GM18519 (cell line): ENCODE measurements around the gene SAMD4A.

Experiments
- ATAC-seq: cut with Tn5 transposase; IDR thresholded peaks from one replicate; pipeline ENCODE4 v1.9.1; 2021; ENCODE audit warnings: mild to moderate bottlenecking, moderate library complexity; ENCODE audit not compliant: unreplicated experiment, low FRiP score

Gene SAMD4A

GRCh38 chr14:54809767-54810166 is 242.8 kb downstream of the SAMD4A start:
- no peak for ATAC-seq

- ATAC-seq: no peak
Measured at GRCh38 chr14:54812617-54813016, 245.7 kb downstream of the SAMD4A start.

DNA sequence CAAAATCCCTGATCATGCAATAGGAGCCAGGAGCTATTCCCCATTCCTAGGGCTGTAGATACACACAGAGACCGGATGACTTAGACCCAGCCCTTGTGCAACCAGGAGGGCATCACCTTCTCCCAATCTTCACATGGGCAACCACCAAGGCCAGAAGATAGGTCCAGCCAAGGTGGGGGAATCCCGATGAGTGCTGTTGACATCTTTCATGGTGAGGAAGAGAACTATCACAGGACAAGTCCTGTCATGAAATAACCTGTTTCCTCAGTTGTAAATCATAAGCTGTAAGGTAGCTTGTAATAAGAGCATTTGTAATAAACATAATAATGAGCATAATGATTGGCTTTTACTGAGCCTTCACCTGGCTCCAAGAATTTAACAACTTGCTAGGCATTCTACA is 246.2 kb downstream of the SAMD4A start:
- no peak for ATAC-seq

- ATAC-seq: no peak
Measured at GRCh38 chr14:54814076-54814475, 247.1 kb downstream of the SAMD4A start.

GRCh38 chr14:54815016-54815415 is 248.1 kb downstream of the SAMD4A start:
- no peak for ATAC-seq

- ATAC-seq: no peak
Measured at GRCh38 chr14:54815515-54815914, 248.6 kb downstream of the SAMD4A start.

GRCh38 chr14:54816450-54816849 is 249.5 kb downstream of the SAMD4A start:
- no peak for ATAC-seq

DNA sequence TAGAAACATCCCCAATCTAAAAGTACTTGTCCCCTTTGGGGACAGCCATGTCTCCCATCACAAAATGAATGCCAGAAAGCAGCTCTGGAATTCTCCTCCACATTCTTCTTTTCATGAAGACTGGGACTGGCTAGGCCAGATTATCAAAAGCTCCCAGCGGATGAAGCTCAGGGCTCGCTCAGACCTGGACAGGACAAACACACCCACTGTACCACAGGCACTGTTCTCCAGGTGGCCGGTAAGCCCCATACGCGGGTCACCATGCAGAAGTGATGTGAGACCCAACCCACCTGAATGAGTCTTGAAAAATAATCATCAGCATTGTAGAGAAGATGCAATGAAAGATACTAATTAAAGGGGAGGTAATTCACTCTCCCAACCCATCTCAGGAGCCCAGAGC is 250.6 kb downstream of the SAMD4A start:
- no peak for ATAC-seq

DNA sequence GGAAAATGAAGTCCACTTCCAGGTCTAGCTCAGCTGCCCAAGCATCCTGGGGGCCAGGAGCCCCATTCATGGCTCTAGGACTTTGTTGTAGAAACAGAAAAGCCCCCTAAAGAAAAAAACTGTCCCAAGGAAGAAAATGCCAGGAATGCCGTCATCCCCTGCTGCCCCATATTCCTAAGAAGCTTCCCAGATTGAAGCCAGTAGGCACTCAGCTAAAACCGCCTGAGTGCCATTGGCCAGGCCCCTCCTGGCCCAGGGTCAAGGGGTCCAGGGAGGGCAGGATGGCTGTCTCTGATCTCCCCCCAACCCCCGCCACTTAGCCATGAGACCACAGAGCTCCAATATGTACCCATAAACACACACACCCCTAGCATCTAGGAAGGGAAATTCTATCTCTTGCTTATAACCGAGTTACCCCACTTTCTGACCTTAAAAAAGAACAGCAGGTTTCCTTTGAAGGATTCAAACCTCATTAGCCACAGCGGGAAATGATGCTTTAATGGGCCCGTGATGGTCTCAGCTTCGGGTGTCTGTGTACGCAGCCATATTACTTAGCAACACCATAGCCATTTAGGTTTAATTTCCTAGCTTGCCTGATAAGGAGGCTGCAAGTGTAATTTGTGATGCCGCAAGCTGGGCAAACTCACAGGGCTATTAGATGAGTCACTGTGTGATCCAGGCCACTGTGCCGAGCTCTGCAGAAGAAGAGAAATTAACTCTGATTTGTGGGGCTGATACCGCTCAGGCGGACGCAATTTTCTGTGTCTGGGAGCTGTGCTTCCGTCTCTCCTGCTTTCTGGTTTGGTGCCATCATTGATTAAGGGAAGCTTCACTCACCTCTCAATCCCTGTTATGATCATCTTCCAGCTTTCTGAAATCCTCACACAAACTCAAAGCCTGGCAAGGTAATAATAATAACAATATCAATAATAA is 251.5 kb downstream of the SAMD4A start:
- ATAC-seq: no peak

GRCh38 chr14:54822685-54823084 is 255.8 kb downstream of the SAMD4A start:
- ATAC-seq: no peak

- ATAC-seq: no peak
Measured at GRCh38 chr14:54823757-54824549, 257.0 kb downstream of the SAMD4A start.

DNA sequence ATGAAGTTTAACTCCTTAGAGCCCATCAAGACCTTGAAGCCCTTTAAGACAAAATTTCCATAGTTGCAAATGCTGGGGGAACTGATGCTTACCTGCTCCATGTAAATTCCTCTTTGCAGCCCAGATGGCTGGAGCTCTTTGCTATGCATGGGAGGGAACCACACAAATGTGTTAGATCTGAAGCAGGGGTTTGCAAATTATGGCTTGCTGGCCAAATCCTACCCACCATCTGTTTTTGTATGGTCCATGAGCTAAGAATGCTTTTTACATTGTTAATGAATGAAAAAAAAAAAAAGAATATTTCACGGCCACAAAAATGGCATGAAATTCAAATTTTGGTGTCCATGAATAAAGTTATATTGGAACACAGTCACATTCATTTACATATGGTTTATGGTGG is 261.1 kb downstream of the SAMD4A start:
- ATAC-seq: no peak

- ATAC-seq: no peak
Measured at GRCh38 chr14:54829486-54830224, 262.7 kb downstream of the SAMD4A start.

- ATAC-seq: no peak
Measured at GRCh38 chr14:54830650-54831049, 263.7 kb downstream of the SAMD4A start.

- ATAC-seq: no peak
Measured at GRCh38 chr14:54834081-54834480, 267.2 kb downstream of the SAMD4A start.

DNA sequence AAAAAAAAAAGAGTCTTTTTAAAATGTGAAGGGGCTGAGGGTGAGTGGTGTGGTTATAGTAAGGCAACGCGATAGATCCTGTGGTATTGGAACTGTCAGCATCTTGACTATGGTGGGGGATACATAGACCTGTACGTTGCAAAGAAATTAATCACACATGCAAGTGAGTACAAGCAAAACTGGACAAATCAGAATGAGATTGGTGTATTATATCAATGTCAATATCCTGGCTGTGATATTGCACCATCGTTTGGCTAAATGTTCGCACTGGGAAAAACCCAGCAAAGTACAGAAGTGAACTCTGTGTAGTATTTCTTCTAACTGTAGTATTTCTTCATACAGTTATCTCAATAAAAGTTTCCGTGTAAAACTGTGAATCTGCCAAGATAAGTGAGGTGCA is 267.8 kb downstream of the SAMD4A start:
- no peak for ATAC-seq

- no peak for ATAC-seq
Measured at GRCh38 chr14:54836231-54836630, 269.3 kb downstream of the SAMD4A start.

DNA sequence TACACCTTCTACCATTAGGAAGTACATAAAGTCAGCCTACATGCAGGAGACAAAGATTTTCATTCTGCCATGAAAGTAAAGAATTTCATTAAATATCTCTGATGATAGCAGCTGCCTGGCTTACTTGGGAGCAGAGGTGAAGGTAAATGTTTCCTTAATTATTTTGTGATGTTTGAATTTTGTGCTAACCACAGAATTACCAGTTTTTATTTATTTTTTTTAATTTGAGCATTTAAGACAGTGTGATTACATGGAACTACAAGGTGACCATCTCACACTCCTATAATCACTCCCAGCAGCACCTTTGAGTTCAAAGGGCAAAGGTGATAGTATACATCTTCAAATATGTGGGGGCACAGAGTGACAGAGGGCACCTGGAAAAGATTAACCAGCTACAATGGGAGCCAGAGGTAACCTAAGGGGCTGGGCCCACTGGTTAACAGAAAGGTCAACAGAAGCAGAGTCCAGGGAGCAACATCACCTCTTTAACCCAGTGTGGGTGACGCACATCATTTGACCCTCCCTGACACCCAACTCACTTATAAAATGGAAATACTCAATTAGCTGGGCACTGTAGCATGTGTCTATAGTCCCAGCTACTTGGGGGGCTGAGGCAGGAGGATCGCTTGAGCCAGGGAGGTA is 270.7 kb downstream of the SAMD4A start:
- ATAC-seq: no peak

DNA sequence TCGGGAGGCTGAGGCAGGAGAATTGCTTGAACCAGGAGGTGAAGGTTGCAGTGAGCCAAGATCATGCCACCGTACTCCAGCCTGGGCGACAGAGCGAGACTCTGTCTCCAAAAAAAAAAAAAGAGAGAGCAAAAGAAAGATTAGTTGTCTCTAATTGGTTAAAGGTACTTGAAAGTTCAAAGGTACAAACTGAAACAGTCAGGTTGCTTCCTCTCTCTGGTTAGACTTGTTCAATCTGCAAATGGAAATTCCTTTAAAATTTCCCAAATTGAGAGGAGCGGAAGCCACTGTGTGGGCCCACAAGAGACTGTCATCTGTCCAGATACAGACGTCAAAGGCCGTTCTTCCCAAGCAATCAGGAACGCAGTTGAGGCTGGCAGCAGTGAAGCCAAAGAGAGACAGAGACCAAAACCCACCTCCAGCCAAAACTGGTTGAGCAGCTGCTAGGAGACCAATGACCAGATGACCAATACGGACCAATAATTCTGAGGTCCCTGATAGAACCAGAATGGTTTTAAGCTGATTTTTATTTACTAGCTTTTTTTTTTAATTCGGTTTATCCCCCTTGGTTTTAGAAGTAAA is 272.1 kb downstream of the SAMD4A start:
- no peak for ATAC-seq

DNA sequence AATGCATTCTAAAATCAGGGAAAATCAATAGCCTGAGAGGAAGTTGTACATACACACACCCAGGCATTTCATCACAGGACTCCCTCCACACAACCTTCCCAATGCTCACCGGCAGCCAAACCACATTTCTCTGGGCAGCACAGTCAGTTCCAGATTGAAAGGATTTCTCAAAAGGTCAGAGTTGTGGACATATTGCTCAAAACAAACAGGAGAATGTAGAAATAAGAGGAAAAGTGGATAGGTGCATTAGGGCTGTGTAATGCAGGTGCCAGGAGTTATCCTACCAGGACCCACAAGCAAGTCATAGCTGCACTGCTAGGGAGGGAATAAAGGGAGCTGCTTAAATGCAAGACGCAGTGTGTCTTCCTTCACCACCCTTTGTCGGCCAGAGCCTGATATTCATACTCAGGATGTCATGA is 272.8 kb downstream of the SAMD4A start:
- ATAC-seq: no peak
